B cell (primary cell): ENCODE measurements around the gene HMHB1. TPM values are rescaled to one million over a fixed set of nuclear protein-coding genes. Genes with fewer than 3 reads are reported as not detected.
"Not testable (repeated sequence)": the region's sequence is repeated elsewhere in the genome, so short reads cannot be mapped to it uniquely, and the experiment has no call there.

Source experiments
- ATAC-seq: fragments of 200-7000 bp; cut with Tn5 transposase; one replicate; pipeline ENCODE4 v1.10.0; 2021; ENCODE audit warnings: low read depth, mild to moderate bottlenecking, moderate number of reproducible peaks, moderate library complexity
- CTCF ChIA-PET: fragments of 350-600 bp; sonication (Branson Sonifier 250); formaldehyde crosslinking; loops from one replicate; lab custom pipeline; 2021; ENCODE audit warnings: antibody characterized with exemption, inconsistent platforms; lab: Charles Lee
- POLR2A ChIA-PET: fragments of 350-600 bp; sonication (Branson Sonifier 250); formaldehyde crosslinking; loops from one replicate; lab custom pipeline; 2021; ENCODE audit warnings: antibody characterized with exemption; lab: Charles Lee
- DNase-seq: peaks from one replicate; pipeline ENCODE4 v3.0.0; 2013
- H2AFZ ChIP-seq: 2 replicates; pipeline ENCODE4 v1.6.1; 2012; ENCODE audit warnings: mild to moderate bottlenecking, low read depth, low read length; ENCODE audit not compliant: insufficient read depth, poor library complexity, severe bottlenecking
- H3K27ac ChIP-seq, 2 donors: 1 replicate in 1 of 2; 2 replicates in 1 of 2; pipeline ENCODE4 v1.5.1; 2012 to 2013; ENCODE audit warnings: low read length in 2 of 2, mild to moderate bottlenecking in 2 of 2, moderate library complexity in 1 of 2
- H3K27me3 ChIP-seq, 4 experiments: fragments of 200-600 bp in 1 of 4; sonication (generic) in 1 of 4; replicated peaks in 1 of 4; 1 replicate in 2 of 4; 2 replicates in 2 of 4; pipeline versions ENCODE4 v1.6.1 to v1.7.0; 2013 to 2016; ENCODE audit warnings: low read length in 3 of 4, mild to moderate bottlenecking in 2 of 4, mixed read lengths in 1 of 4, moderate library complexity in 1 of 4; ENCODE audit not compliant: insufficient read depth in 4 of 4, control insufficient read depth in 3 of 4; ENCODE audit errors: control extremely low read depth in 1 of 4
- H3K36me3 ChIP-seq, 2 experiments: replicated peaks in 1 of 2; 1 replicate in 1 of 2; 2 replicates in 1 of 2; pipeline versions ENCODE4 v1.6.1 to v1.7.1; 2013; ENCODE audit warnings: low read length in 1 of 2; ENCODE audit not compliant: insufficient read depth in 2 of 2, control insufficient read depth in 1 of 2; ENCODE audit errors: control extremely low read depth in 1 of 2, extremely low read depth in 1 of 2
- H3K4me1 ChIP-seq, 2 donors: fragments of 200-600 bp in 1 of 2; sonication (generic) in 1 of 2; 1 replicate in 1 of 2; 2 replicates in 1 of 2; pipeline versions ENCODE4 v1.5.1 to v1.6.1; 2013 to 2017; ENCODE audit warnings: low read length in 2 of 2; ENCODE audit not compliant: control insufficient read depth in 2 of 2, insufficient read depth in 2 of 2
- H3K4me2 ChIP-seq: replicated peaks from 2 replicates; pipeline ENCODE3; 2012; ENCODE audit warnings: mild to moderate bottlenecking, low read depth, low read length; ENCODE audit not compliant: poor library complexity, severe bottlenecking
- H3K4me3 ChIP-seq, 5 experiments: fragments of 200-600 bp in 1 of 5; sonication (generic) in 1 of 5; 1 replicate in 3 of 5; 2 replicates in 2 of 5; pipeline versions ENCODE4 v1.5.1 to v1.7.0; 2011 to 2016; ENCODE audit warnings: low read length in 4 of 5, mild to moderate bottlenecking in 4 of 5, low read depth in 2 of 5, control low read depth in 1 of 5, moderate library complexity in 1 of 5; ENCODE audit not compliant: insufficient read depth in 1 of 5; ENCODE audit errors: control extremely low read depth in 1 of 5, extremely low read depth in 1 of 5
- H3K79me2 ChIP-seq: fragments of 200-600 bp; sonication (generic); one replicate; pipeline ENCODE4 v1.6.0; 2016; ENCODE audit warnings: low read length; ENCODE audit not compliant: control insufficient read depth, insufficient read depth
- H3K9ac ChIP-seq: fragments of 200-600 bp; sonication (generic); 2 replicates; pipeline ENCODE4 v1.6.1; 2017; ENCODE audit warnings: mild to moderate bottlenecking, low read length, moderate library complexity
- H3K9me3 ChIP-seq, 3 donors: one replicate each; pipeline versions ENCODE4 v1.6.1 to v1.7.1; 2013; ENCODE audit warnings: low read length in 2 of 3; ENCODE audit not compliant: control insufficient read depth in 2 of 3, insufficient read depth in 1 of 3; ENCODE audit errors: control extremely low read depth in 1 of 3
- H4K20me1 ChIP-seq: 2 replicates; pipeline ENCODE4 v1.6.0; 2012; ENCODE audit warnings: mild to moderate bottlenecking, low read length; ENCODE audit not compliant: insufficient read depth, control insufficient read depth, poor library complexity, severe bottlenecking
- H3K27ac Mint-ChIP-seq: one replicate; pipeline ENCODE4 v1.8.0; 2021; ENCODE audit warnings: mixed read lengths
- H3K27me3 Mint-ChIP-seq: one replicate; pipeline ENCODE4 v1.8.0; 2021; ENCODE audit warnings: mixed read lengths
- H3K4me1 Mint-ChIP-seq: one replicate; pipeline ENCODE4 v1.8.0; 2021; ENCODE audit warnings: mixed read lengths
- H3K4me3 Mint-ChIP-seq: one replicate; pipeline ENCODE4 v1.8.0; 2021; ENCODE audit warnings: mixed read lengths
- H3K9me3 Mint-ChIP-seq: one replicate; pipeline ENCODE4 v1.8.0; 2022; ENCODE audit warnings: mixed read lengths; ENCODE audit not compliant: insufficient read depth
- CTCF ChIP-seq: fragments of 200-600 bp; IDR thresholded peaks from one replicate; pipeline ENCODE4 v1.8.0; 2022; ENCODE audit warnings: antibody characterized with exemption, mild to moderate bottlenecking
- EZH2 ChIP-seq: IDR thresholded peaks from 2 replicates; pipeline ENCODE4 v1.6.1; 2012; ENCODE audit warnings: borderline replicate concordance, low read depth, mild to moderate bottlenecking, moderate library complexity, low read length; ENCODE audit not compliant: insufficient read depth, poor library complexity, severe bottlenecking
- WGBS: methylation state at CpG from one replicate; pipeline ENCODE4 v1.1.5; 2013; ENCODE audit warnings: missing lambda C conversion rate; ENCODE audit not compliant: insufficient coverage; 5-methylcytosine and 5-hydroxymethylcytosine counted together
- intact Hi-C: fragments of 100-400 bp; cut with micrococcal nuclease; formaldehyde crosslinking; loops from one replicate; pipeline ENCODE4 v1.10.0; 2022
- polyA plus RNA-seq: library from polyadenylated mRNA; depleted of rRNA; stranded (reverse); fragments of >200 nt; gene quantifications from 2 replicates; pipeline ENCODE4 v1.2.3, GENCODE V29; 2012
- total RNA-seq, 2 donors: library from RNA; stranded (reverse); fragments of 120-200 nt in 1 of 2; gene quantifications; 1 replicate in 1 of 2; 2 replicates in 1 of 2; pipeline versions ENCODE4 v1.2.3 to v1.2.4, GENCODE V29; 2013 to 2022

HMHB1 gene
- total and polyA plus RNA-seq, 2 donors (not counting 1 experiment from before 2014, with no cell fraction given): not detected

- H3K9me3 Mint-ChIP-seq: no peaks in the 10 kb centered on the region
- TF ChIP-seq EZH2 (no peak), CTCF (no peak)
- Histone ChIP-seq H3K27ac (no peak overlapping the region), H4K20me1 (no peaks in the 10 kb centered on the region), H2AFZ (no peak overlapping the region), H3K4me2 (no peak overlapping the region), H3K27me3 (peaks cover 0 to 4% (median 0%) of the 10 kb centered on the region in 4 experiments), H3K9ac (no peak overlapping the region), H3K36me3 (no peaks in the 10 kb centered on the region), H3K79me2 (no peaks in the 10 kb centered on the region), H3K9me3 (no peaks in the 10 kb centered on the region), H3K4me3 (no peak overlapping the region), H3K4me1 (peaks cover 10 to 11% of the 10 kb centered on the region in 2 donors)
- ChIA-PET CTCF (no interaction called here), POLR2A (no interaction called here)
- intact Hi-C loops: no loop called here
- WGBS: no CpG with 5 or more reads among the region's 1 CpG
- H3K4me3 Mint-ChIP-seq: no peak overlapping the region
- no peak for ATAC-seq
- H3K4me1 Mint-ChIP-seq: peaks cover 19% of the 10 kb centered on the region
- no peaks in the 10 kb centered on the region for H3K27me3 Mint-ChIP-seq
- H3K27ac Mint-ChIP-seq: no peak overlapping the region
- DNase-seq: no peak
Measured at GRCh38 chr5:143807401-143807800, 4.6 kb upstream of the HMHB1 start.

GRCh38 chr5:143816370-143816769, 4.4 kb downstream of the HMHB1 start:
- H3K4me3 ChIP-seq, H3K27ac Mint-ChIP-seq, DNase-seq, H3K79me2 ChIP-seq, H2AFZ ChIP-seq, POLR2A ChIA-PET, H3K27me3 Mint-ChIP-seq, H3K36me3 ChIP-seq, H3K4me2 ChIP-seq, ATAC-seq, H3K27me3 ChIP-seq, H3K9me3 Mint-ChIP-seq, H3K9ac ChIP-seq, intact Hi-C loops, H3K27ac ChIP-seq, H3K9me3 ChIP-seq, H4K20me1 ChIP-seq, H3K4me3 Mint-ChIP-seq: not testable (repeated sequence)
- WGBS: no CpG with 5 or more reads among the region's 4 CpGs
- H3K4me1 ChIP-seq: peaks cover 11% of the 10 kb centered on the region in 2 donors
- H3K4me1 Mint-ChIP-seq: peaks cover 20% of the 10 kb centered on the region
- CTCF ChIA-PET: interaction anchor here (4.3 kb wide), 1 partner anchor 9 kb away, joined by 23 read pairs; no protein-coding TSS in a partner anchor
